GM12875 (cell line): ENCODE data around the gene NFE2L1.
A peak's percentile ranks its signal among the peaks of the same experiment; 100 is the strongest.
"Not testable (repeated sequence)": the region's sequence is repeated elsewhere in the genome, so short reads cannot be mapped to it uniquely, and the experiment has no call there.

ENCODE experiments used
- H3K4me3 ChIP-seq: one replicate; pipeline ENCODE4 v1.5.1; 2011; ENCODE audit warnings: low read depth, low read length, control low read depth
- TF ChIP-seq, protein P1 (sequence below): IDR thresholded peaks from 2 replicates; pipeline ENCODE4 v1.5.1; 2011; ENCODE audit warnings: low read depth, mild to moderate bottlenecking, control low read depth, inconsistent platforms, low read length, moderate library complexity, borderline replicate concordance; ENCODE audit not compliant: insufficient read depth

The NFE2L1 gene

GRCh38 chr17:48047741-48048383 lies at the start of gene NFE2L1:
NFE2L1 (plus strand) TSS chr17:48048359; CDS start chr17:48051119, 2,760 bp downstream.
- TF ChIP-seq, protein P1, sequence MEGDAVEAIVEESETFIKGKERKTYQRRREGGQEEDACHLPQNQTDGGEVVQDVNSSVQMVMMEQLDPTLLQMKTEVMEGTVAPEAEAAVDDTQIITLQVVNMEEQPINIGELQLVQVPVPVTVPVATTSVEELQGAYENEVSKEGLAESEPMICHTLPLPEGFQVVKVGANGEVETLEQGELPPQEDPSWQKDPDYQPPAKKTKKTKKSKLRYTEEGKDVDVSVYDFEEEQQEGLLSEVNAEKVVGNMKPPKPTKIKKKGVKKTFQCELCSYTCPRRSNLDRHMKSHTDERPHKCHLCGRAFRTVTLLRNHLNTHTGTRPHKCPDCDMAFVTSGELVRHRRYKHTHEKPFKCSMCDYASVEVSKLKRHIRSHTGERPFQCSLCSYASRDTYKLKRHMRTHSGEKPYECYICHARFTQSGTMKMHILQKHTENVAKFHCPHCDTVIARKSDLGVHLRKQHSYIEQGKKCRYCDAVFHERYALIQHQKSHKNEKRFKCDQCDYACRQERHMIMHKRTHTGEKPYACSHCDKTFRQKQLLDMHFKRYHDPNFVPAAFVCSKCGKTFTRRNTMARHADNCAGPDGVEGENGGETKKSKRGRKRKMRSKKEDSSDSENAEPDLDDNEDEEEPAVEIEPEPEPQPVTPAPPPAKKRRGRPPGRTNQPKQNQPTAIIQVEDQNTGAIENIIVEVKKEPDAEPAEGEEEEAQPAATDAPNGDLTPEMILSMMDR: no peak
- H3K4me3 ChIP-seq: peak within 1 kb of the TSS; percentile 83

DNA sequence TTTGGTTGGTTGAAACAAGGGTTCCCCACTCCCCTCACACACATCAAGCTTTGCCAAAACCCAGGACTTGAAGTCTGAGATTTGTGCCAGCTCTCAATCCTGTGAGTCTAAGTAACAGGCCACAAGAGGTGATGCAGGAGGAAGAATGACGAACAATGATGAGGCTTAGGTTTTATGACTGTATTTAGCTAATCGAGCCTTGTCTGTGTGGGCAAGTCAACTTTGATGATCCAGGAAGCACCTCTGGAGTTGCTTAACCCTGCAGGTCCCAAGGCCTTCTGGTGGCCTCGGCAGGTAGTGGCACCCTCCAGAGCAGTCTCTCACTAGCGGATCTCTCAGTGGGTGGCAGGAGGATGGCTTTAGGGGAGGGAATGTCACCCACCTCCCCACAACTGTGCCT lies 48.6 kb upstream of the NFE2L1 start:
- H3K4me3 ChIP-seq: no peak overlapping the region
- TF ChIP-seq, protein P1: no peak

GRCh38 chr17:48001197-48001596 lies 47.0 kb upstream of the NFE2L1 start:
- no peak overlapping the region for H3K4me3 ChIP-seq
- TF ChIP-seq, protein P1: no peak

DNA sequence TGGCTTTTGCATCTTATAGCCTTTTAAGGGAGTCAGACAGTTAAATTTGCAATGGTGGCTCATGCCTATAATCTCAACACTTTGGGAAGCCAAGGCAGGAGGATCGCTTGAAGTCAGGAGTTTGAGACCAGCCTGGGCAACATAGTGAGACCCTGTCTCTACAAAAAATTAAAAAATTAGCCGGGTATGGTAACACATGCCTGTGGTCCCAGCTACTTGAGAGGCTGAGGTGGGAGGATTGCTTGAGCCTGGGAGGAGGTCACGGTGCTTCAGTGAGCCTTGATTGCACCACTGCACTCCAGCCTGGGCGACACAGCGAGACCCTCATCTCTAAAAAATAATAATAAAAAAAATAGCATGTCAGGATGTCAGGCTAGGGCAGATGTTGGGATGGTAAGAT lies 46.5 kb upstream of the NFE2L1 start:
- H3K4me3 ChIP-seq: not testable (repeated sequence)

- TF ChIP-seq, protein P1: no peak
- H3K4me3 ChIP-seq: no peak overlapping the region
Observed at GRCh38 chr17:48002266-48002915, 45.8 kb upstream of the NFE2L1 start.

GRCh38 chr17:48002916-48003416 lies 45.2 kb upstream of the NFE2L1 start:
- no peak overlapping the region for H3K4me3 ChIP-seq
- TF ChIP-seq, protein P1: no peak

- no peak overlapping the region for H3K4me3 ChIP-seq
- TF ChIP-seq, protein P1: no peak
Observed at GRCh38 chr17:48003417-48004151, 44.6 kb upstream of the NFE2L1 start.
